GM12801 (cell line): Measurements from ENCODE around the gene MIS18BP1.

Experiments
- TF ChIP-seq, protein P1 (sequence below): IDR thresholded peaks from one replicate; pipeline ENCODE4 v1.5.1; 2011; ENCODE audit warnings: control low read depth; ENCODE audit not compliant: insufficient read length; ENCODE audit errors: extremely low read depth

The MIS18BP1 gene

DNA sequence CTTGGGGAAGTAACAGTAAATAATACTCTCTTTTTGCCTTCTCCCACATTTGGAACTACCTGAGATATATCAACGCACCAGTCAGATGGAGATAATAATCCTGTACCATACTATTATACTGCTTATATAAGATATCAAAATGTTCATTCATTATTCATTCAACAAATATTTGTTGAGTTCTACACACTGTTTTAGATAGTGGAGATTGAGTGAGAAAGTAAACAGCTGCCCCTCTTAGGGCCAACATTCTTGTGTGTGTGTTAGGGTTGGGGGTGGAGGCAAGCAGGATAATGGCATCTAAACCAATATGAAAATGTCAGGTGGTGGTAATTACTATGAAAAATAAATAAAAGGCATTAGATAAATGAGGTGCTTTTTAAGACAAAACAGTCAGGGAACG, 14.0 kb downstream of the MIS18BP1 start:
- TF ChIP-seq, protein P1, sequence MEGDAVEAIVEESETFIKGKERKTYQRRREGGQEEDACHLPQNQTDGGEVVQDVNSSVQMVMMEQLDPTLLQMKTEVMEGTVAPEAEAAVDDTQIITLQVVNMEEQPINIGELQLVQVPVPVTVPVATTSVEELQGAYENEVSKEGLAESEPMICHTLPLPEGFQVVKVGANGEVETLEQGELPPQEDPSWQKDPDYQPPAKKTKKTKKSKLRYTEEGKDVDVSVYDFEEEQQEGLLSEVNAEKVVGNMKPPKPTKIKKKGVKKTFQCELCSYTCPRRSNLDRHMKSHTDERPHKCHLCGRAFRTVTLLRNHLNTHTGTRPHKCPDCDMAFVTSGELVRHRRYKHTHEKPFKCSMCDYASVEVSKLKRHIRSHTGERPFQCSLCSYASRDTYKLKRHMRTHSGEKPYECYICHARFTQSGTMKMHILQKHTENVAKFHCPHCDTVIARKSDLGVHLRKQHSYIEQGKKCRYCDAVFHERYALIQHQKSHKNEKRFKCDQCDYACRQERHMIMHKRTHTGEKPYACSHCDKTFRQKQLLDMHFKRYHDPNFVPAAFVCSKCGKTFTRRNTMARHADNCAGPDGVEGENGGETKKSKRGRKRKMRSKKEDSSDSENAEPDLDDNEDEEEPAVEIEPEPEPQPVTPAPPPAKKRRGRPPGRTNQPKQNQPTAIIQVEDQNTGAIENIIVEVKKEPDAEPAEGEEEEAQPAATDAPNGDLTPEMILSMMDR: no peak

DNA sequence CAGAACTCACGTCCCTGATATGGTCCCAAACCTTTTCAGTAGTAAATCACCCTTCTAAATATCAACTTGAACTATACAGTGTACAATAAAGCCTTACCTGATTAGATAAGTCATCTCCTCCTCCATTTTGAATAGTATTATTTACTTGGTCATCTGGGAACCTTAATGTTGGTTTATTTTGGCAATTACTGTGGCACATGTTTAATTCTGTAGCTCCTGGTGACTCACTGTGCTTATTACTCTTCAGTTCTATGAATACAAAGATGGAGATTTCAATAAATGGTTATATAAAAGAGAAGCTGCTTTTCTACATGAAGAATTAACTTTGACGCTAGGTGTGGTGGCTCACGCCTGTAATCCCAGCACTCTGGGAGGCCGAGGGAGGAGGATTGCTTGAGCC, 25.4 kb downstream of the MIS18BP1 start:
- TF ChIP-seq, protein P1: no peak

DNA sequence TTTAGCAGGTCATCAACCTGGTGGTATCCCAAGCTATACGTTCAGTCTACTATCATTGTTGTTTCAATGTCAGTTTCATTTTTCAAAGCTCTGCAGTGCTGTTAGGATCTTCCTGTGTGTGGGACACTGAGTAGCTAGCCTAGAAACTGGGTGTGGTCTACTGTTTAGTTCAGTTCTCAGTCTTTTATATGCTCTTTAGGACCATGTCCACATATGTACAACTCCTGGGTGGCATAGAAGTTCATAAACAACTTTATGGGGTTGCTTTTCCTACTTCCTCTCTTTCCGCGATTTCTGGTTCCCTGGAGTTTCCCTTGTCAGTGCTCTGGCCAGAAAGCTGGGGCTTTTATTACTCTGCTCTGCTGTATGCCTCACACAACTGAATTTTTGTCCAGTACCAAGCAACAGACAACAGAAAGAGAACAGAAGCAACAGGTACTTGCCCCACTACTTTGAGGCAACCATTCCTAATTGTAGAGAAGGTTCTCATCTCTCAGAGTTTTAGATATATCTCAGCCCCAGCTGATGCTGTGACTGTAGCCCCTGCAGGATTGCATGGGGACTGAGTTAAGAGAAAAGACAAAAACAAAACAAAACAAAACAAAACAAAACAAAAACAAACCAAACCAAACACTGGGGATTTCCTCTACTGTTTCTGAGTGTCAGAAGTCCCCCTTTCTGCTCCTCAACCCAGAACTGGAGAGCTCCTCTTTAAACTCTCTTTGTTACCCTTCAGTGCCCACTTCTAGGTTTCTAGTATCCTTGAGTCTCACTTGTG, 30.3 kb downstream of the MIS18BP1 start:
- TF ChIP-seq, protein P1: no peak

DNA sequence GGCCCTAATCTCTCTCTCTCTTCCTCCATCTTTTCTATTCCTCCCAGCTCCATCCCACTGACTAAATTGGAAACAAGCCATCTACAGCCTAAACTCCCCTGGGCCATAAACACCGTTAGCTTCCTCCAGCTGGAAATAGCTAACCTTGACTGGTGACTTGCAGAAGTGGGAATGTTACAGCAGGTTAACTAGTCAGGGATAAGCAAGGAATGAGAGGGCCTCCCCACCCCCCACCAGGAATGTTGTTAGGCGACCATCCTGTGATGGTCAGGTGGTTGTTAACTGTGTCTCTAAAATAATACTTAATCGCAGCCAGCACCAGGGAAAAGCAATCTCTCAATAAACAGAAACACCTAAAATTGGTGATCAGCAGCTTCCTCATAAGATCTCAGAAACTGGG, 40.8 kb downstream of the MIS18BP1 start:
- TF ChIP-seq, protein P1: no peak

DNA sequence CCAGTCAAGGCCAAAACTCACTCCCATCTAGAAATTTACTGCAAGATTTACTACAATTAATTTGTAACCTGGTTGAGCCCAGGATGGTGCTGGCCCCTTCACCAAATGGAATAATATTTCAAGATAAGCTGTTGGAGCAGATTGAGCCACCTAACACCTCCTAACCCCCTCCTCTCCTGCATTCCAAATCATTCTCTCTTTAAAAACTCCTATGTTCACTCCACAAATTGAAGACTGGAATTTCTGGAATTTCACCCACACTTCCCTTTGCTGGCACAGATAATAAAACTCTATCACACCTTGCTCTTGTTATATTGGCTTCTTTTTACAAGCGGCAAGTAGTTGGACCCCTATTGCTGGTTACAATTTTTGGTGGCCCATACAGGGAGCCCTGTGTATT, 41.7 kb downstream of the MIS18BP1 start:
- TF ChIP-seq, protein P1: no peak

DNA sequence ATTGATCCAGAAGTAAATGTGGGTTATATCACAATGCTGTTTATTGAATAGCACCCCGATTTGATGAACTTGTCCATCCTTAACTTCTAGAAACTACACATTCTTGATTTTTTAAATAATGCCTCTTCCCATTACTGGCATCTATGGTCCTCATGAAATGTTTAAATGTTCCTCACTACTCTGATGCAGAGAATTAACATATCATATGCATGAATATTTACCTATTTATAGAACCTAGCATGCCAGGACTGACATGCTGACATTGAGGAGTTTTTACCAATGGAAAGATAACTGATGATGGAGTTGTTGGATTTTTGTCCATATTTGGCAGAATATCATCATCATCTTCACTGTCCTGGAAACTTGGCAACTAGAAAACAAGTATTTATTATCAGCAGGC, 42.8 kb downstream of the MIS18BP1 start:
- TF ChIP-seq, protein P1: no peak

DNA sequence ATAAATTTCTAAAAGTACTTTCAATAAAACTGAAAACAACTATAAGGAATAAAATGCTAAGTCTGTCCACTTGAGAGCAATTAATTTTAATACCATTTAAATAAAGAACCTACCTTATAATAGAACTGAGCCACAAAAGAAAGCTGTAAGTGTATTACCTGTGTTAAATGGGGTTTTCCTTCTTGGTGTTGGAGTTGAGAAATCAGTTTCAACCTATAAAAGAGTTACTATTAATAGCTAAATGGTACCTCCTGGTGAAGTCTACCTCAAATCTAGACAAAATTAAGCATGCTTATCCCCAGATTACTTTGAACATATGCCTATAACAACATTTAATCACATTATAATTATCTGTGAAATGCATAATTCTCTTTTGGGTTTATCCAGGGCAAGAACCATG, 48.8 kb downstream of the MIS18BP1 start:
- TF ChIP-seq, protein P1: no peak
